C4-2B (cell line): ENCODE measurements around the gene DNAJC7.

ENCODE experiments used
- ZFX ChIP-seq: fragments of 450-650 bp; IDR thresholded peaks from 2 replicates; pipeline ENCODE4 v1.6.1; 2017
- TF ChIP-seq, protein P1 (sequence below): fragments of 450-650 bp; conservative IDR thresholded peaks from 2 replicates; pipeline ENCODE4 v1.5.1; 2017; ENCODE audit warnings: mild to moderate bottlenecking

DNA sequence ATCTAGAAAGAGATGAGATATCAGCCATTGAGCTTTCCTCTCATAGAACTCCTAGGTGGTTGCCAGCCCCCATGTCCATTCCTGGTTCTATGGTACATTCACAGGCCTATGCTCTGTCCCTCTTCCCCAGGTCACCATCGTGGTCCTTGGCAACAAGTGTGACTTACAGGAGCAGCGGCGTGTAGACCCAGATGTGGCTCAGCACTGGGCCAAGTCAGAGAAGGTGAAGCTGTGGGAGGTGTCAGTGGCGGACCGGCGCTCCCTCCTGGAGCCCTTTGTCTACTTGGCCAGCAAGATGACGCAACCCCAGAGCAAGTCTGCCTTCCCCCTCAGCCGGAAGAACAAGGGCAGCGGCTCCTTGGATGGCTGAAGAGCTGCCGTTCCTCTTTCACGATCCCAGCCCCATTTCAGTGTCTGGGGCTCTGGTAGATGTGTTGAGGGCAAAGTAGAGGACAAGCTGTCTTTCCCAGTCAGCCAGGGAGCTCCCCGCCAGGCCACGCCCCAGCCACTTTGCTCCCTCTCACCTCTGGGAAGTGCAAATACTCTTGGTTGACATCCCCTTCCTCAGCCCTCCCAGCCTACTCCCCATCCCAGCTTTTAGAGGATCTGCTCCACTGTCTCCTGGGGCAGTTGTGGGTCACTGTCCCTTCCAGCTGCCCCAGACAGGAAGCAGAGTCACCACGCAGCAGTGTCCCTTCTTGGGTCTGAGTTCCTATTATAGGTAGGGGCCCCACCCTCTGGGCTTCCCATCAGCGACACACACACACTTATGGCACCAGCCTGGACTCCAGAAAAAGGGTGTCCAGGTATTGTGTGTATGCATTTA, 6.5 kb upstream of the DNAJC7 start:
- TF ChIP-seq, protein P1, sequence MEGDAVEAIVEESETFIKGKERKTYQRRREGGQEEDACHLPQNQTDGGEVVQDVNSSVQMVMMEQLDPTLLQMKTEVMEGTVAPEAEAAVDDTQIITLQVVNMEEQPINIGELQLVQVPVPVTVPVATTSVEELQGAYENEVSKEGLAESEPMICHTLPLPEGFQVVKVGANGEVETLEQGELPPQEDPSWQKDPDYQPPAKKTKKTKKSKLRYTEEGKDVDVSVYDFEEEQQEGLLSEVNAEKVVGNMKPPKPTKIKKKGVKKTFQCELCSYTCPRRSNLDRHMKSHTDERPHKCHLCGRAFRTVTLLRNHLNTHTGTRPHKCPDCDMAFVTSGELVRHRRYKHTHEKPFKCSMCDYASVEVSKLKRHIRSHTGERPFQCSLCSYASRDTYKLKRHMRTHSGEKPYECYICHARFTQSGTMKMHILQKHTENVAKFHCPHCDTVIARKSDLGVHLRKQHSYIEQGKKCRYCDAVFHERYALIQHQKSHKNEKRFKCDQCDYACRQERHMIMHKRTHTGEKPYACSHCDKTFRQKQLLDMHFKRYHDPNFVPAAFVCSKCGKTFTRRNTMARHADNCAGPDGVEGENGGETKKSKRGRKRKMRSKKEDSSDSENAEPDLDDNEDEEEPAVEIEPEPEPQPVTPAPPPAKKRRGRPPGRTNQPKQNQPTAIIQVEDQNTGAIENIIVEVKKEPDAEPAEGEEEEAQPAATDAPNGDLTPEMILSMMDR: no peak
- TF ChIP-seq ZFX: no peak; the same call in 1 of the 2 replicates
